Sigmoid colon (tissue), 4 donors: ENCODE results near the gene CTAGE6.
"Not testable (repeated sequence)": the region's sequence is repeated elsewhere in the genome, so short reads cannot be mapped to it uniquely, and the experiment has no call there.

Experiments used
- EP300 ChIP-seq, 4 donors: sonication (generic); formaldehyde crosslinking; IDR thresholded peaks; one replicate each; pipeline ENCODE4 v1.6.1; 2017; ENCODE audit warnings: antibody characterized with exemption in 4 of 4
- POLR2A ChIP-seq, 2 donors: fragments of 450-650 bp; IDR thresholded peaks; one replicate each; pipeline ENCODE4 v1.6.1; 2016; ENCODE audit warnings: antibody characterized with exemption in 2 of 2, mild to moderate bottlenecking in 2 of 2, moderate library complexity in 2 of 2
- POLR2AphosphoS5 ChIP-seq, 4 donors: sonication (generic); formaldehyde crosslinking; IDR thresholded peaks; one replicate each; pipeline ENCODE4 v1.6.1; 2017; ENCODE audit warnings: antibody characterized with exemption in 4 of 4
- TF ChIP-seq, protein P1 (sequence below), 4 experiments: fragments of 450-650 bp in 3 of 4; fragments of 200-600 bp in 1 of 4; IDR thresholded peaks; one replicate each; pipeline ENCODE4 v1.5.1; 2016 to 2019; ENCODE audit warnings: antibody characterized with exemption in 4 of 4, mild to moderate bottlenecking in 3 of 4, moderate library complexity in 2 of 4

DNA sequence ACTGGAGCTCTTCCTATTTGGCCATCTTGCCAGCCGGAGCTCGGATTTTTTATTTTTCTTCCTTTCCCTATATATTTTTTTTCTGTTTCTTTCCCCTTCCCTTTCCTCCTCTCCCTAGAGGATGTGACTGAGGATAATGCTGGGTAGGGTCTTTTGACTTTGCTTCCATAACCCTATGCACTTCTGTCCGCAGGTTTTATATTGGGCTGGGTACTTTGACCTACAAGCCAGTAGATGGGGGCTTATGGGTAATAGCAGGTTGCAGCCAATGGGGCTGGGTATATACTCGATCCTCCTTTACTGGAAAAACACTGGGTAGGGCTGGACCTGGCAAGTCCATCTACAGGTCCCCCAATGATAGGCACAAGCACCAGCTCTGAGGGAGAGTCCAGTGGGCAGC is 12.2 kb downstream of the CTAGE6 start:
- TF ChIP-seq, protein P1, sequence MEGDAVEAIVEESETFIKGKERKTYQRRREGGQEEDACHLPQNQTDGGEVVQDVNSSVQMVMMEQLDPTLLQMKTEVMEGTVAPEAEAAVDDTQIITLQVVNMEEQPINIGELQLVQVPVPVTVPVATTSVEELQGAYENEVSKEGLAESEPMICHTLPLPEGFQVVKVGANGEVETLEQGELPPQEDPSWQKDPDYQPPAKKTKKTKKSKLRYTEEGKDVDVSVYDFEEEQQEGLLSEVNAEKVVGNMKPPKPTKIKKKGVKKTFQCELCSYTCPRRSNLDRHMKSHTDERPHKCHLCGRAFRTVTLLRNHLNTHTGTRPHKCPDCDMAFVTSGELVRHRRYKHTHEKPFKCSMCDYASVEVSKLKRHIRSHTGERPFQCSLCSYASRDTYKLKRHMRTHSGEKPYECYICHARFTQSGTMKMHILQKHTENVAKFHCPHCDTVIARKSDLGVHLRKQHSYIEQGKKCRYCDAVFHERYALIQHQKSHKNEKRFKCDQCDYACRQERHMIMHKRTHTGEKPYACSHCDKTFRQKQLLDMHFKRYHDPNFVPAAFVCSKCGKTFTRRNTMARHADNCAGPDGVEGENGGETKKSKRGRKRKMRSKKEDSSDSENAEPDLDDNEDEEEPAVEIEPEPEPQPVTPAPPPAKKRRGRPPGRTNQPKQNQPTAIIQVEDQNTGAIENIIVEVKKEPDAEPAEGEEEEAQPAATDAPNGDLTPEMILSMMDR (IDR thresholded peaks at IDR 0.05) = not testable (repeated sequence)
- TF ChIP-seq POLR2A, EP300, POLR2AphosphoS5 (IDR thresholded peaks at IDR 0.05): not testable (repeated sequence)
